Measurements from ENCODE around the gene NEO1. TPM values are rescaled to one million over a fixed set of nuclear protein-coding genes. Genes with fewer than 3 reads are reported as not detected.

NEO1 gene
- total RNA-seq, 2 donors from 2014 or later, result 14.4 to 15.9 TPM

DNA sequence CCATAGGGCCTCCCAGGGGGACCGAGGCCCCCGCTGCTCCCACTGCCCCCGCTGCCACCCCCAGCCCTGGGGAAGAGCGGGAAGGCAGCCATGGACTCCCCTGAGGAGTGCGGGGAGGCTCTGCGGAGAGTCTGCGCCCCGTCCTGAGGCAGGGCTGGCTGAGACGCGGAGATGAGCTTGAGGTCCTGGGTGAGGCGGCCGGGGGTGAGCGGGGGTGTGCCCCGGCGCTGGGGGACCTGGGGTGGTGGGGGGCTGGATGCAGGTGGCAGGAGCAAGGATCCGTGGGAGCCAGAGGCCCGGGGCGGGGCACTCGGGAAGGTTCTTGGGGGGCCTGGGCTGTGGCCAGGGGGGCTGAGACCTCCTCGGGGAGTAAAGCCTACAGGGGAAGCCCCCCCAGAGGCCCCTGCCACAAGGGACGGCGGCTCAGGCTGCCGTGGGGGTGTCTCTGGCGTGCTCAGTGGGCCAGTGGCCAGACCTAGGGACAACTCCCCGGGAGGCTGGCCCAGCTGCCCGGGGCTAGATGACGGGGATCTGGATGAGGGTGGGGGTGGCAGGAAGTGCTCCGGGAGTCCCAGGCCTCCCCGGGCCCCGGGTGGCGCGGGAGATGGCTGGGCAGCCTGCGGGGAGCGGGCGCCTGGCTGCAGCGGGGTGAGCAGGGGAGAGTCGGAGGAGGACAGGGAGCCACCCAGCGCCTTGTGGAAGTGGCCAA lies 270.6 kb downstream of the NEO1 start:
- Histone ChIP-seq H3K9me3 (no peaks in the 10 kb centered on the region), H3K4me1 (peaks cover 0 to 3% of the 10 kb centered on the region in 2 donors), H3K27ac (no peak overlapping the region), H3K4me3 (no peak overlapping the region), H3K27me3 (no peaks in the 10 kb centered on the region), H3K36me3 (peaks cover 6% of the 10 kb centered on the region)
- TF ChIP-seq, protein P1, sequence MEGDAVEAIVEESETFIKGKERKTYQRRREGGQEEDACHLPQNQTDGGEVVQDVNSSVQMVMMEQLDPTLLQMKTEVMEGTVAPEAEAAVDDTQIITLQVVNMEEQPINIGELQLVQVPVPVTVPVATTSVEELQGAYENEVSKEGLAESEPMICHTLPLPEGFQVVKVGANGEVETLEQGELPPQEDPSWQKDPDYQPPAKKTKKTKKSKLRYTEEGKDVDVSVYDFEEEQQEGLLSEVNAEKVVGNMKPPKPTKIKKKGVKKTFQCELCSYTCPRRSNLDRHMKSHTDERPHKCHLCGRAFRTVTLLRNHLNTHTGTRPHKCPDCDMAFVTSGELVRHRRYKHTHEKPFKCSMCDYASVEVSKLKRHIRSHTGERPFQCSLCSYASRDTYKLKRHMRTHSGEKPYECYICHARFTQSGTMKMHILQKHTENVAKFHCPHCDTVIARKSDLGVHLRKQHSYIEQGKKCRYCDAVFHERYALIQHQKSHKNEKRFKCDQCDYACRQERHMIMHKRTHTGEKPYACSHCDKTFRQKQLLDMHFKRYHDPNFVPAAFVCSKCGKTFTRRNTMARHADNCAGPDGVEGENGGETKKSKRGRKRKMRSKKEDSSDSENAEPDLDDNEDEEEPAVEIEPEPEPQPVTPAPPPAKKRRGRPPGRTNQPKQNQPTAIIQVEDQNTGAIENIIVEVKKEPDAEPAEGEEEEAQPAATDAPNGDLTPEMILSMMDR (IDR thresholded peaks at IDR 0.05), result no peak
- no peak for DNase-seq (ENCODE audit: low spot score)

DNA sequence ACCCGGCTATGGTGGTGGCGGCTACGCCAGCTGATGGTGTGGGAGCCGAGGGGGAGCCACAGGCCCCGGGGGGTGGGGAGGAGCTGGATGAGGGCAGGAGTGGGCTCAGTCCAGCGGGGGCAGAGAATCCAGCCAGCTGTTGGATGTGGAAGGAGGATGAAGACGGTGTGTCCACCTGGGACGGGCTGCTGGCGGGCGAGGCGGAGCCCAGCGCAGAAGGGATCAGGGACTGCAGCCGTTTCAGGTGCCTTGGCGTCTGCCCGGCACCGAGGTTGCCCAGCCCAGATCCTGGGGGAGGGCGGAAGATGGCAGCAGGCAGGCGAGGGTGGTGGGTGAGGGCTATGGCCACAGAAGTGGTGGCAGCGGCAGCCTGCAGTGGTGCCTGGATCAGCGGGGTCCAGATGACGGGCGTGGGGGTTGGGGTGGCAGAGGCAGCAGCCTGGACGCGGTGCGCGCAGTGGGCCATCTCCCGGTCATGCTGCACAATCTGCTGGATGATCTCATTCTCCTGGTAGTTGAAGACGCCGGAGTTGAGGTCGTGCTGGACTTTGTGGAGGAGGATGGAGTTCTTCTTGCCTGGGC lies 271.2 kb downstream of the NEO1 start:
- Histone ChIP-seq H3K27ac (no peak overlapping the region), H3K9me3 (no peaks in the 10 kb centered on the region), H3K27me3 (no peaks in the 10 kb centered on the region), H3K36me3 (peaks cover 6% of the 10 kb centered on the region), H3K4me3 (no peak overlapping the region), H3K4me1 (peaks cover 0 to 3% of the 10 kb centered on the region in 2 donors)
- DNase-seq (ENCODE audit: low spot score), result no peak
- TF ChIP-seq, protein P1 (IDR thresholded peaks at IDR 0.05), result no peak

DNA sequence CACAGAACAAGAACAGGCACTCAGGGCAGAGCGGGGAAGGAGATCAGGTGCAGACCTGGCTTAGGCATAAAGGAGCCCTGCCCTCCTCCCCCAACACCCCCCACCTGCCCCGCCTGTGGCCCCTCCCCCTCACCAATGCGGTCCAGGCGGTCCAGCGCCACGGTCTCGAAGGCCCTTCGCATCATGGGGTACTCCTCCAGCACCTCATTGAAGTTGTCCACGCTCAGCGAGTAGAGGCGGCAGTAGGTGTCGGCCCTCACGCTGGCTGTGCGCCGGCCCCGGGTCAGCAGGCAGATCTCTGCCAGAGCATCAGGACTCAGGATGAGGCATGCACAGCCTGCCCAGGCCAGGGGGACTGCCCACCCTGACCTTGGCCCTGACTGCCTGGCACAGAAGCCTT lies 271.7 kb downstream of the NEO1 start:
- TF ChIP-seq, protein P1 (IDR thresholded peaks at IDR 0.05), result no peak
- Histone ChIP-seq H3K27ac (no peak overlapping the region), H3K4me3 (no peak overlapping the region), H3K9me3 (no peaks in the 10 kb centered on the region), H3K36me3 (peaks cover 6% of the 10 kb centered on the region), H3K4me1 (peaks cover 0 to 3% of the 10 kb centered on the region in 2 donors), H3K27me3 (no peaks in the 10 kb centered on the region)
- no peak for DNase-seq (ENCODE audit: low spot score)

DNA sequence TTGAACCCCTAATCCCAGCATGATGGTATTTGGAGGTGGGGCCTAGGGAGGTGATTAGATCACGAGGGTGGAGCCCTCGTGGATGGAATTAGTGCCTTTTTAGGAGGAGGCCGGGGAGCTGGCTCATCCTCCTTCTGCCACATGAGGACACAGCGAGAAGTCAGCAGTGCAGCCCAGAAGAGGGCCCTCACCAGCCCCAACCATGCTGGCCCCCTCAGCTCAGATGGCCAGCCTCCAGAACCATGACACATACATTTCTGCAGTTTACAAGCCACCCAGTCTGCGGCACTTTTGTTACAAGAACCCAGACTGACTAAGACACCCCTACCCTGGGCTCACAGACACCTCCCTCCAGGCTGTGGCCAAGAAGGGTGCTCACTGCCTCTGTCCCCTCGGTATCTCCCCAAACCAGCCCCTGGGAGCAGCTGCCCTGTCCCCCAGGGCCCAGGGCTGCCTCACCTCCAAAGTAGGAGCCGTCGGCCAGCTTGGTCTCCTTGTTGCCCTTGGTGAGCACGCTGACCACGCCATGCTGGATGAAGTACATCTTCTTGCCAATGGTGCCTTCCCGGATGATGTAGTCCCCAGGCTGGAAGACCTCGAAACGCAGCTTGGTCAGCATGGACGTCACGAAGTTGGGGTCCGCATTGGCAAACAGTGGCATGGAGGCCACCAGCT lies 272.4 kb downstream of the NEO1 start:
- H3K4me1 ChIP-seq, result peaks cover 0 to 3% of the 10 kb centered on the region in 2 donors
- no peak for DNase-seq (ENCODE audit: low spot score)
- H3K27ac ChIP-seq, result no peak overlapping the region
- TF ChIP-seq, protein P1 (IDR thresholded peaks at IDR 0.05), result no peak
- peaks cover 10% of the 10 kb centered on the region for H3K36me3 ChIP-seq
- H3K9me3 ChIP-seq, result no peaks in the 10 kb centered on the region
- H3K4me3 ChIP-seq, result no peak overlapping the region
- H3K27me3 ChIP-seq, result no peaks in the 10 kb centered on the region

DNA sequence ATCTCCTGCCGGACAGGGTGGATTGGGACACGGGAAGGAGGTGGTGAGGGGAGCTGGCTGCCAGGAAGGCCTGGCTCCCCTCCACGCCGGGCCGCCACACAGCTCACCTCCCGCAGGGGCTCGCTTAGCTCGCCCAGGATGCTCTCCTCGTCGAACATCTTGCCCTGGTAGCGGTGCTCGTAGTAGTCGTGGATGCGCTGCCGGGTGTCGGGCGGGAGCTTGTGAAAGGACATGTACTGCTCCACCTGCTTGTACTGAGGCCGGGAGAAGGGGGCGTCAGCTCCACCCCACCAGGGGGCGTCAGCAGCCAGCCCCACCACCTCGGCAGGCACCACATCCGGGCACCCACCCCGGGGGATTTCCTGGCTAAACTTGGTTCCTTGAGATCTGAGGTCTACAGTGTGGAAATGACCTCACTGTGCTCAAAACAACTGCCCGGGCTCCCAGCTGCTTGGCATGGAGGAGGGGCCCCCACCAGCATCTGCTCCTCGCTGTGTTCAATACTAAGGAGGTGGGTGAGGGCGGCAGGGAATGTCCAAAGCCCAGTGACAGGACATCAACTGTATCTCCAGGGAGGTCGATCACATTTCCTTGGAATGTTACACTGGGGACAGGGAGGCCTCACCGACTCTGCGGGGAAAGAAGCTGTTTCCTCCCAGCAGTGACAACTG lies 273.1 kb downstream of the NEO1 start:
- Histone ChIP-seq H3K9me3 (no peaks in the 10 kb centered on the region), H3K27ac (no peak overlapping the region), H3K4me3 (no peak overlapping the region), H3K27me3 (no peaks in the 10 kb centered on the region), H3K36me3 (peaks cover 10% of the 10 kb centered on the region), H3K4me1 (peaks cover 0 to 8% of the 10 kb centered on the region in 2 donors)
- TF ChIP-seq, protein P1 (IDR thresholded peaks at IDR 0.05), result peak in 1 of 2 donors; percentile 47
- DNase-seq (ENCODE audit: low spot score), result no peak

All from right atrium auricular region (tissue), 2 donors.